NCI-H774 (cell line): ENCODE results near the gene CAMK1D.

Experiments used
- DNase-seq: peaks from one replicate; lab custom pipeline; 2025; lab: John Stamatoyannopoulos, UW

The CAMK1D gene

DNA sequence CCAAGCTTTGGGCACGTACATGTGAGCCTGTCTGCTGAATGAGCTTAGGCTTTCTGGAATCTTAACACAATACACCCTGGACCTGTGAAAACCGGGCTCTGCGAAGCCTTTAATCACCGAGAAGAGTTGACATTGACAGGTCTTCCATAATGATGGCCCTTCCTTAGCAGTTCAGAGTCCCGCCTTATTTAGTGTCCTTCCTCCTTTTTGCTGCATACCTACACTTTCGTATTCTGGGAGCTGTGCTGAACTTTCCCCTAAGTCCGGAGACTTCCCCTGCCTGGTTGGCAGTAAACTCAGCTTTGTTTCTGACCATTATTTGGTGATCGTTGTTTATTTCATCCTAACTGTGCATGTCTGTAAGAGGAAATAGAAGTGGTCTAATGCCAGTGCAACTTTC lies 212.0 kb downstream of the CAMK1D start:
- DNase-seq, result no peak

DNA sequence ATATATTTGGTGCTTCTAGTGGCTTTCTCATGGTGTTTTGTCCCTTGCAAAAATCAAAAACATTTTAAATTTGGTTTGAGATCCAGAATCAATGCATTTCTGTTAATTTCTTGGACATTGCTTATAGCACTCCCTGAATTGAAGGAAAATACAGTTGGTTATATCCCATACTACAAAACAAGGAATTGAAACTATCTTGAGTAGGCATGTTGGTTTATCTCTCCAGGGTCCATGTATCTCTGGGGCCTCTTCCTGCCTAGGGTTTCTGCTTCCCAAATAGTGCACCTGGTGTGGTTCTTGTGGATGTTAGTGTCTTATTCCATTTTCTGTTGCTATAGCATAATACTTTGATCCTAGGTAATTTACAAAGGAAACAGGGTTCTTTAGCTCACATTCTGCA lies 212.4 kb downstream of the CAMK1D start:
- DNase-seq, result no peak

DNA sequence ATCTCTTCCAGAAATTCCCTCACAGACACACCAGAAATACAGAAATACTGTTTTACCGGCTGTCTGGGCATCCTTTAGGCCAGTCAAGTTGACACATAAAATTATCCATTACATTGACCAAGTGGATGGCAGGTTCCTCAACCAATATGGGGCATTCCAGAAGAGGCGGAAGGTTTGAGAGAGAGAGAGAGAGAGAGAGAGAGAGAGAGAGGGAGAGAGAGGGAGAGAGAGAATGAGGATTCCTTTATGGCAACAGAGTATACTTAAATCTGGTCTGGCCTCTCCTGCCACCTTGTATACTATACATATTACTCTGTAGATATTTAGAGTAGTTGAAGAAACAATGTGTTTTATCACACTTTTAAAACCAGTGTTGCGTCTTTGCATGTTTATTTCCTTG lies 214.1 kb downstream of the CAMK1D start:
- no peak for DNase-seq

DNA sequence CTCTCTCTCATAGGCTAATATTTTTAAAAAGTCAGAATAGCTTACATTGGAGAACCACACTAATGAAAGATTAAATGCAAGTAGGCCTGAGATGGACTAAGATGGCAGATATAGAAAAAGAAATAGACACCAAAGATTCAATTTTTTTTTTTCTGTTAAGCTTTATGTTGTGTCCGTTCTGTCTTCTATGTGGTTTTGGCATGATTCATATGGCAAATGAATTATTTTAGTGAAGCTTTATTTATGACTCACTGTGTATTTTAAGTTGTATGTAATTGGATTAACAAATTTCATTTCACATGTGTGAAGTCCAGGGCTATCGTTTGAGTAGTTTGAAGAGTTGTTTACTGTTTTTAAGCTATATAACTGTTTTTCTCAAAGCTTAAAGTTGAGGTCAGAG lies 214.8 kb downstream of the CAMK1D start:
- no peak for DNase-seq

DNA sequence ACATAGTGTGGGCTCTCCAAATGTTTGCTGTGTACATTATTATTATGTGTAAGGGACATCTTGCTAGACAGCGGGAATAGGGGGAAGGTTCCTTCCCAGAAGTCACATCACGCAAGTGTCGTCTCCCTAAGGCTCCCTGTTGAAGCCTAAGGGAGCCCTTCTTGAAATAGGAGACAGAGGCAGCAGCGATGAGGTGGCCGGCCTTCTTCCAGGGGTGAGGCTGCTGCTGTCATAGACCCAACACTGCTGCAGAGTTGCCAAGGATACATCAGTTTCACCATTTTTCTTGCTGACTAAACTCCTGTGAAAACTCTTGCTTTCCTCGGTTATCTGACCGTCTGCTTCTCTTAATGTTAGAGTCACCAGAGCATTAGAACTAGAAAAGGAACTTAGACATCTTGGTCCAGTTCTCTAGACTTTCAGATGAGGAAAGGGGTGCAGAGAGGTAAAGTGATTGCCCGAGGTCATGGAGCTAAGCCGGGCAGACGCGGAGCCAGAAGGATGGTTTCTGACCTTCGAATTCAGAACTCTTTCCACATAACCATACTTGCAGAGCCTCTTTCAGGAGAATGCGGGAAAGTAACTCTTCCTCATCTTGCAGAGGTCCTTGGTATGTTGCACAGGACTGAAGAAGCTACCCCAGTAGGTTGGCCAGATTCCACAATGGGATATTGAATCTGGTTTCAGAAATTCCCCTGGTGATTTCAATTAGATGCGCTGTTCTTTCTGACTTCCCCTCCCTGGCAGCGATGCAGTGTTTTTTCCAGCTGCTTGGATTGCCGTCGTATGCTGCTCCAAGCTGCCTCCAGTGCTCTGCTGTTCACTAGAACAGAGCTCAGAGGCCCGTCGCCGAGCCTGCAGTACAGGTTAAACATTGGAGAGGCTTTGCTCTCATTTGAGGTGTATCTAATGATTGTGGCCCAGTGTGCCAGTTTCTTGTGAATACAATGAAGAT lies 217.1 kb downstream of the CAMK1D start:
- DNase-seq, result no peak

DNA sequence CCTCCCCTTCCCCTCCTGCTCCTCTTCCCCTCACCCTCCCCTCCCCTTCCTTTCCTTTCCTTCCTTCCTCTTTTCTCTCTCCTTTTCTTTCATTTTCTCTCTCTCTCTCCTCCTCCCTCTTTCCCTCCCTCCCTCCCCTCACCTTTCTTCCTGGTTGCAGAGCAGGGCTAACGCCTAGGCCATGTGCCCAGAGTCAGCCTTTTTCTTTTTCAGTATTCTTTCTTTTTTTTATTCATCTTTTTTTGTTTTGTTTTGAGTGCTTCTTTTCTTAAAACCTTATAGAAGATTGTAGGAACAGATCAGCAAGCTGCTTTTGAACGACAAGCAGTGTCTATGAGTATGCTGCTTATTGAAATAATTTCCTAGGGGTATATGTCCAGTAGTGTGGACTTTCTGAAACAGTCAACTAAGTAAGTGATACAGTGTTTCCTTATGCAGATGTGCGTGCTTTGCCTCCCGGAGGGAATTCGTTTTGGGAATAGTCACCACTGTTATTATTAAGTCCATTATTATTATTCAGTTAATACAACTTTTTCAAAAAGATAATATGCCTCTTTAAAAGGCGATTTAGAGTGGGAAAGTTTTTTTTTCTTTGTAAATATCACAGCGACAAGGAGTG lies 219.2 kb downstream of the CAMK1D start:
- no peak for DNase-seq

DNA sequence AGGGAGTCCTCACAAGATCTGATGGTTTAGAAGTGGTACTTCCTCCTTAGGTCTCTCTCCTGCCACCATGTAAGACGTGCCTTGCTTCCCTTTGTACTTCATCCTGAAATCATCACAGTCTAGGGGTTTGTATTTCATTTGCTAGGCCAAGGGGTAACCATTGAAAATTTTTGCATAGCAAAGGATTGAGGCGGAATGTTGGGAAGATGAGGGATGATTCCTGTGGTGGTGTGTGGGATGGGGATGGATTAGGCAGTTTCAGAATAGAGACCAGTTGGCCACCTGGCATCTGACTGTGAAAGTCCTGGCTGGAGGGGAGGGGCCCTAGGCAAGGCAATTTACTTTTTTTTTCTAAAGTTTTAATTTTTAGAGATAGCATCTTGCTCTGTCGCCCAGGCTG lies 222.9 kb downstream of the CAMK1D start:
- no peak for DNase-seq

DNA sequence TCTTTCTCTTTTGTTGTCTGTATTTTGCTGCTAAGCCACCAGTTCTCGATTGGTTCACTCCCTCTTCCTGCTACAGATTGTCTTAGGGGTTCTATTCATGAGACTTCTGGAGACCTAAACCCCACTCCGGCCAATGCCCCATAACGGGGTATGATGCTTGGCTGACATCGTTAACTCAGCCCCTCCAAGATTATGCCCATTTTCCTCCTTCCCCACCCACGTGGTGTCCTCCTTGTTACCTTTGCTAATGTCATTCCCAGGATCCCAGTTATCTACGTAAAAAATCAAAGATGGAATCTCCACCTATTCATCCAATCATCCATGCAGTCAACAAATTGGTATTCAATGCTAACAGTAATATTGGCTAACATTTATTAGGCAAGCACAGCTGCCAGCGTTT lies 228.3 kb downstream of the CAMK1D start:
- no peak for DNase-seq

DNA sequence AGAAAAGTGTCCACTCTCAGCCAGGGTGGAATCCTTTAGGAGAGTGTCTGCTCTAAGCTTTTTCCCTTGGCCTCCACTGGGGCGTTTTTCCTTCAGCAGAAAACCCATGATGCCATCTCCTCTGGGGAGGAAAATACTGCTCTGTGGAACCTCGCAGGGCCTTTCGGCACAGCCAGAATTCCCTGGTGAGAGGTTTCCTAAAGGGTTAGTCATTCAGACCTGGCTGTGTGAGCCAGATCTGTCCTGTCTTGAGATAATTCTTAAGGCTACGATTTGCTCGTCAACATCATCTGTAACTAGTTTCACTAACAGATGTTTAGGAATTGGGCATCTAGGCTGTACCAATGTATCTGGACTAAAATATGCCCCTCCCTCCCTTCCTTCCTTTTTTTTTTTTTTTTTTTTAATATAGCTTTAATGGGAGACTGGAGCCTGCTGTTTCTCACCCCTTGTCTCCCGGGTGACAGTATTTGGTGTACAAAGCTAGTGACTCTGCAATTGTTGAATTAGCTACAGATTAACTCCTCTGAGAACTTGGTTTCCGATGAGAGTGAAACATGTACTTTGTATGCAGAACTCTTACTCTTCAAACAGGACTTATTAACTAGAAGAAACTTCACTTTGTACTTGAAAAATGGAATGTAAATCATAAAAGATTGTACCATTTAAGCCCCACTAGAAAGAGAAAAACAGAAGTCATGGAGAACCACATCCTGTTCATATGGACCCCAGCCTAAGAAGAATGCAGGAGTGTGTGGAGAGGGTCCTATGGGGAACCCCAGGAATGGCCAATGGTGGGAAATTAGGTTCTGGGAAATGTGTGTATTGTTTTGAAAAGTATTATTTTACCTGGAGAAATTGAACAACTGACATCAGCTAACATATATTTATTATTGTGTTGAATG lies 230.9 kb downstream of the CAMK1D start:
- DNase-seq, result peak; percentile 25

DNA sequence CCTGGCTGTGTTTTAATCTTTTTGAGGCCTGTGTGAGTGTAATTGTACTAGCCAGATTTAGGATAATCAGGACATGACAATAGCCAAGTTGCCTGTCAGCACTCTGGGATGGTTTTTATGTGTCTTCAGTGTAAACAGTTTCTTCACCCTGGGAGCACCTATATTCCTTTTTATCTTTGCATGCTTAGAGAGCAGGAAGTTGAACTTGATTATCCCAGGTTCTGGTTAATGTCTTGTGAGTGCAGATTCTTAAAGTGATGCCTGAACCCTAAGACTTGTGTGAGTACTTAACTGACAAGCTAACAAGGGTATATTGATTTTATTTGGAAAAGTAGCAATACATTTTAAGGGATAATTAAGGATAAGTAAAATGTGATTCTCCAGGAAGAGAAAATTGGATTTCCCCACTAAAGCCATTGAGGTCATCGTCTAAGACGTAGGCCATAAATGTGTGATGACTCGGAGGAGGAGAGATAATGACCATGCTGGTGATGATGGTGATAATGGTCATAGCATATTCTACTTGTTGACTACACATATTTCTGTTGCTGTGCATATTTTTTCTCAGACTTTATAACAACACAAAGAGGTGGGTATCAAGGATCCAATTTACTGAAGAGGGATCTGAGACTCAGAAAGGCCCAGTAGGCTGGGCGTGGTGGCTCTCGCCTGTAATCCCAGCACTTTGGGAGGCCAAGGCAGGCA lies 234.7 kb downstream of the CAMK1D start:
- DNase-seq, result no peak

DNA sequence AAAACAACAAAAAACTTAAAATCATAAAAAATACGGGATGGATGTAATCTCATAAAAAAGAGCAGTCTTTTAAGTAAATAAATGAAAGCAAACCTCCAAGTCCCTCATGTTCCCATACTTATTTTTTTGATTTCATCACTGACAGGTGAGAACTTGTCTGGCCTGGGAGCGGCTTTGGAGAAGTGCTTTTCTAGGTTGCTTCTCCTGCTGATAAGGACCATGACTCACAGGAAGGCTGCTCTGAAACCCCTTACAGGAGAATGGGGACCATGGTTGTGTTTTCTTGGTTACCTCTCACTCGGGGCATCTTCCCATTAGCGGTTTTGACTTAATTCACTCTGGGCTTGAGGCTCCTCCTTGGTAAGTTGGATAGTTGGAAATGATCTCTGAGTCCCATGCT lies 237.4 kb downstream of the CAMK1D start:
- no peak for DNase-seq

DNA sequence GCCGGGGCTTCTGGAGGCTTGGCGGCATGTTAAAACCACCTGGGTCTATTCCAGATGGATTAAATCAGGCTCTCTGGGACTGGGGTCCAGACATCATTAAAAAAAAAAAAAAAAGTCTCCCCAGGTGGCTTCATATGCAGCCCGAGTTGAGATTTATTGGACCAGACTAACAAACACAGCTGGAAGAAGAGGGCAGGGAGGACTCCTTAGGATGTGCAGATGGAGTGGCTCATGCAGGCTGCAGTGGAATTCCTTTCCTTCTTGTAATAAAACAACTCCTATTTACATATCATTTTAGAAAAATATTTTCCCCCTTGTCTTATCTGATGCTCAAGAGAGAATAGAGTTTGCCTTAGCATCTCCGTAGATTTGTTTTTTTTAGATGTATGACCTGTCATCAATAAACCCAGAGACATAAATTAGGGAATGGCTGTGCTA lies 238.1 kb downstream of the CAMK1D start:
- no peak for DNase-seq

DNA sequence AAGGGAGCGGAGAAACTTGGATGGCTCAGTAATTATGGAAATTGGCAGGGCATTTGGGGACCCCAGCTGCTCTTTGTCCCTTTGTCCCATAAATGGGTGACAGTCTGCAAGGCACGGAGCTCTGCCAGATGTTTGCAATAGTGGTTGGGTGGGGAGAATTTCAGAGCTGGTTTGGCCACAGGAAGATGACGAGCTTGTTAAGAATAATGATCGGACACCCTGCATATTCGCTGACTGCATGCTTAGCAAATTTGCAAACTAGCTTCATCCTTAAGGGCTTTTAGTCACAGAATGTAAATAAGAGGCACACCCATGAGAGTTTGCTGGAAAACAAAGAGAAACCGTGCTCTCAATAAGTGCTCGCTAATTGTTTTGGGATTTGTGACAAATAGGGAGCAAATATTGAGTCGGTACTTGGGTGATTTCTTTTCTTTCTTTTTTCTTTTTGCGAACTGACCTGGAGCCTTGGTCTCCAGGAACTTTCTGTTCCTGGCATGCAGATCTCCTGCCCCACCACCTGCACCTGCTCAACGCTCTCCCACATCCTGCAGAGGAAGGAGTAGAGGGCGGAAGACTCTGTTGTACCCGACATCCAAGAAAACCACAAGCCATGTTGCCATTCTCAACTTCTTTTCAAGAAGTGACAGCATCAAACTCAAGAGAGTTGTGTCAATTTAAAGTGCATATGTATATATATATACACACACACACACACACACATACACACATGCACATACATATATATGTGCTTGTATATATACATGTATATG lies 238.9 kb downstream of the CAMK1D start:
- peak; percentile 43 for DNase-seq

DNA sequence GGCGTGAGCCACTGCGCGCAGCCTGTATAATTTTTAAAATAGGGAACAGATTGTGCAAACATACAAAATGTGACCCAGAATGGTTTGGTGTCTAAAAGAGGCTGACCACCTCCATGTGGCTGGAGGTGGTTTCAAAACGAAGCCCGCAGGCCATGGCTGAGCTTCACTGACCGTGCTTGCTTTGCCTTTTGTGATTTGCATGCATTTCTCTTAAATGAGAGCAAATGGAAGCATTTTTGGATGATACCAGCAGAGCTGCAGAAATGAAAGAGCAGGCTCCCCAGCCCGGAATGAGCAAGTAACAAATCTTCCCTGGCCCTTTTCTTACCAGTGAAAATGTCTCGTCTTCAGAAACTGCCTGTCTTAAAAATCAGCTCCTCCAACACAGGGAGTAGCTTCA lies 239.9 kb downstream of the CAMK1D start:
- DNase-seq, result no peak

DNA sequence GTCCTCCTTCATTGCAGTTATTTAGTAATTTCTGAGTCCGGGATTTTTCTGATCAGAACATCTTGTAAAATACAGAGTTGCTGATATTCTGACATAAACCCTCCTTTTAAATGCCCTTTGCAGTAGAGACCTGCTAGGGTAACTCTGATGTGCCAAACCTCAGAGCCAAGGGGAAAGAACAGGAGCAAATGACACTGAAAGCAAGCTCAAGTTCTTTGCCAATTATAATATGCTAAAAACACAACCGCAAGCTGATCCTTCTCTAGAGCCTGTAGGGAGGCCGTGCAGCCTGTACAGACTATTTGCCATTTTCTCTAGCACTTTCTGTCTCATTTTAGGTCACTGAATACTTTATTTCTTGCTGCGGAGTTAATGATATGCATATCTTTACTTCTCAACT lies 240.4 kb downstream of the CAMK1D start:
- no peak for DNase-seq

DNA sequence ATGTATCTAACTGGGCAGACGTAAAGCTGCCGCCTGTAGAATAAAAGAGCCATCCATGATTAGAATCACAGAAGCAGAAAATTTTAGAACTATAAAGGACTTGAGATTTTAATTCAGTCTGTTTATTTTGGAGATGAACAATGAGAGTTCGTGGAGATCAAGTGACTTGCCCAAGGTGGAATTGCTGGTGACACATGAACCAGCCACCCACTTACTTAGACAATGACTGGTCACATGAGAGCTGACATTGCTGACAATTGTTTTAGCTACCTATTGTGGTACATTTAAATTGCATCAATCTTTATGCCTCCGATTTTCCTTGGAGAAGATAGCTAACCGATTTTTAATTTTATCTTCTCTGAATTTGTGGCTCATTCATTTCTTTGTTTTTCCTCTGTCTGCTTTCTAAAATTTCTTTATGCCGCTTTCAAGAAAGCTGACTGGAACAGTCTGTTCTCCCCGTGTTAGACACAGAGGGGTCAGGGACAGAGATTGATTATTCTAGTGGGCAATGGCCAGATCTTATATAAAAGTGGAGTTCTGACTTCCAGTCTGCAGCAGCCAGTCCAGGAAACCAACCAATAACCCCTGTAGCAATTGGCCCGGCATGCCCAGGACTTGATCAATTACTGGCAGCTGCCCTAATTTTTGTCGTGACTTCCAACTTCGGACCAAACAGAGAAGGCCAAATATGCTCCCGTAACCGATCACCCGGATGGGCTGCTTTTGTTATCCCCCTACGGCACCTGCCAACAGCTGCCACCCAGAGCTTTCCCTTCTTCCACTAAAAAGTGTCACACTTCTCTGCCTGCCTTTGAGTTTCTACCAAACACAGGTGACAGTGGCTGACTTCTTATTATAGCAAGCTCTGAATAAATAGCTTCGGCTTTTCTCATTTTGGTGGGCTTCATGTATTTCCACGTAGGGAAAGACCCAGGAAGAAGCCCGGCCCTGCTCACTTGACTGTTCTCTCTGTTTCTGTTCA lies 241.6 kb downstream of the CAMK1D start:
- peak; percentile 36 for DNase-seq

DNA sequence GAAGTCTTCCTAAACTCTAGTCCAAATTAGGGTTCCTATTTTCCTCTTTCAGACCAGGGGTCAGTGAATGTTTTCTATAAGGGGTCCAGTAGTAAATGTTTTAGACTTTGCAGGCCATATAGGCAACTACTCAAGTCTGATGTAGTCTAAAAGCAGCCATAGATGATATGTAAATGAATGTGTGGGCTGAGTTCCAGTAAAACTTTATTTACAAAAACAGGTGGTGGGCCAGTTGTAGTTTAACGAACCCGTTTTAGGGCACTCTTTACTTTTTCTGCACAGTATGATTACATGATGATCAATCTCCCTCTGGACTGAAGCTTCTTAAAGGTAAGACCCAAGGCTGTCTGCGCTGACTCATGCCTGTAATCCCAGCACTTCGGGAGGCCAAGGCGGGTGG lies 243.6 kb downstream of the CAMK1D start:
- DNase-seq, result no peak

DNA sequence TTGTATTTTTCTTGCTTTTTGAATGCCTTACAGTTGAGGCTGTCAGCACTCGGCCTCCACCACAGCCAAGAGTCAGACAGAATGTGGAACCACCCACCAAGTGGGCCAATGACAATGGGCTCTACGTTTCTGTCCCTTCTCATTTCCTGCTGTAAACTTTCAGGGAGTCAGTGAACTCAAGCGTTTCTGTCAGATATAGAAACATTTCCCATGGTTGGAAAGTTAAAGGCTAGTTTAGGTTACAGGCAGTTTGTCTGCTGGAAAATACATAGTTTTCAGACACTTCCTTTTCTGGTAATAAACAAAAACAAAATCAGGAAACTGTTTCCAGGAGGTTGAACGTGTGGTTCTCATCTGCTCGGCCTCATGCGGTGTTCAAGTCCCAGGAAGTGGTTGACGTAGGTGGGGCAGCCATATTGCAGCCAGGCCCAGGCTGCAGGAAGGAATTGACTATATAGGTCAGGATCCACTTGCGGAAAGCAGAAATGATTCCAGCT lies 245.1 kb downstream of the CAMK1D start:
- no peak for DNase-seq

DNA sequence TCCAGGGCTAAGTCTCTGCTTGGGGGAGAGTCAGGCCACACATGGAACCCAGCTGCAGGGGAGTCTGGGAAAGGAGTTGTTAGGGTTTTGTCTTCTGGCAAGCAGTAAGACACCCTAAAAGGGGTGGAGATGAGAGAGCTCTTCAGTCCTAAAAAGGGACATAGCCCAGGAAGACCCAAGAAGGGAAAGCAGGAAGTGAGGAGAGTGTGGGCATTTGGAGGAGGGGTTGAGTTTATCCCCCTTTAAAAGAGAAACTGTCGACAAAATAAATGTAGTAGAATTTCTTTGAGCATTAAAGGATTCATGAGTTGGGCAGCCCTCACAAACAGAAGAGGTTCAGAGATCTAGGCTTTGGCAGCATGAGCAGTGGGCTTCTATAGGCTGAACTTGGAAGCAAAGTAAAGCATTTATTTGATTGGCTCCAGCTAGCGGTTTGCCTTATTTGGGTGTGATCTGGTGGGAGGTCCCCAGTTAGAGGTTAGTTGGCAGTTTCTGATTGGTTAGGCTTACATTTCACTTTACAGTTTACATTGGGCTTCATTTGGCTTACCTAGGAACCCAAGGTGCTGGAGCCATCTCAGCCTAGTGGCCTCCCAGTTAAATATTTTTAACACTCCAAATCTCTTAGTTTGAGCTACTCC lies 246.7 kb downstream of the CAMK1D start:
- DNase-seq, result no peak
